ENCODE data around the gene THSD1. TPM values are rescaled to one million over a fixed set of nuclear protein-coding genes. Genes with fewer than 3 reads are reported as not detected.
A peak's percentile ranks its signal among the peaks of the same experiment; 100 is the strongest.

The THSD1 gene
- polyA plus RNA-seq, 1 of the 3 experiments (the other 2 are of a cell fraction): 8.9 TPM

DNA sequence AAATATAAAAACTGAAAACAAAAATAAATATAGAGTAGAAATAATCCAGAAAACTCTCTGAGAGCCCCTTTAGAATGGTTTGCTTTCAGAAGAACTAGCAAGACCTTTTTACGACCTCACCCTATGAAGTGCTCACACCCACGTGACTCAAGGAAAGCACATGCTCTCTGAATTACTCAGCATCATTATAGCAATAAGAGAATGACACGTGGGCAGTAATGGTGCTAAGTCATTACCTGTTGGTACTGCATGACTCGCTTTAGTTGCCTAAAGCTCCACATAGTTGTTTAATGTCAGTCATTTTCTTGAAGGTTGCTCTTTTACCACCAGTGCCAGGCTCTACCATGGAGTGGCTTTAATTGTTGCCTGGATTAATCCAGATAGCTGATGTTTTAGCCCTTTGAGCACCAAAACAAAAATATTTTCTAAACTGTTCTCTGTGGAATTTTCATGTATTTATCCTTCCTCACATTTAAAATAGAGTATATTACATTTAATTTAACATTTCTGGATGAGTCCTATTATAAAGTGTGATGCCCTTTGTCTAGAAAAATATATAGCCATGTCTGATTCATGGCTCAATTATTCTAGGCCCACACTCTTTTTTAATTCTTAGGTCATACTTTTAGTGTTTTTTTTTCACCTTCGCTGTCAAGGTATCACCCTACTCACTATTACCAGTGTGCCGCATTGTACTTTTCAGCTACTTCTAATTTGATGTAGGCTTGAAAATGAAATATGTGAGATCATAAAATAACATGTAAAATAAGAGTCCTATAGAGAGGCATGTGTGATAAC, 56.8 kb downstream of the THSD1 start:
- Histone ChIP-seq H3K36me3 (replicated peaks in 1 of 2; ENCODE audit: control insufficient read depth in 1 of 2, insufficient read depth in 2 of 2, low read length in 1 of 2) (no peaks in the 10 kb centered on the region), H3K27me3 (ENCODE audit: insufficient read depth) (no peaks in the 10 kb centered on the region), H3K4me3 (ENCODE audit: low read depth in 2 of 2, low read length in 1 of 2) (no peak overlapping the region), H4K20me1 (ENCODE audit: insufficient read depth) (no peaks in the 10 kb centered on the region), H3K79me2 (ENCODE audit: insufficient read depth) (no peaks in the 10 kb centered on the region), H3K4me1 (ENCODE audit: control insufficient read depth in 1 of 2, insufficient read depth in 2 of 2, low read depth in 1 of 2, low read length in 1 of 2) (peaks cover 3 to 27% of the 10 kb centered on the region in 2 experiments), H3K9me3 (no peaks in the 10 kb centered on the region), H3K4me2 (no peak overlapping the region), H3K9ac (no peak overlapping the region), H3F3A (replicated peaks; ENCODE audit: insufficient read depth) (peaks cover 27% of the 10 kb centered on the region), H3K27ac (ENCODE audit: low read depth in 2 of 2, low read length in 1 of 2) (peak overlapping the region; percentile 48 to 82; a peak in 3 of 4 replicates), H2AFZ (ENCODE audit: low read depth) (no peak overlapping the region), H3K9me2 (no peaks in the 10 kb centered on the region)
- WGBS (ENCODE audit: low lambda C conversion rate): 60% methylated on average over 6 of the region's 6 CpGs
- TF ChIP-seq, protein P1, sequence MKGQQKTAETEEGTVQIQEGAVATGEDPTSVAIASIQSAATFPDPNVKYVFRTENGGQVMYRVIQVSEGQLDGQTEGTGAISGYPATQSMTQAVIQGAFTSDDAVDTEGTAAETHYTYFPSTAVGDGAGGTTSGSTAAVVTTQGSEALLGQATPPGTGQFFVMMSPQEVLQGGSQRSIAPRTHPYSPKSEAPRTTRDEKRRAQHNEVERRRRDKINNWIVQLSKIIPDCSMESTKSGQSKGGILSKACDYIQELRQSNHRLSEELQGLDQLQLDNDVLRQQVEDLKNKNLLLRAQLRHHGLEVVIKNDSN (IDR thresholded peaks at IDR 0.05; ENCODE audit: borderline replicate concordance, low read depth): peak; percentile 79
- TF ChIP-seq, protein P2, sequence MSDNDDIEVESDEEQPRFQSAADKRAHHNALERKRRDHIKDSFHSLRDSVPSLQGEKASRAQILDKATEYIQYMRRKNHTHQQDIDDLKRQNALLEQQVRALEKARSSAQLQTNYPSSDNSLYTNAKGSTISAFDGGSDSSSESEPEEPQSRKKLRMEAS (IDR thresholded peaks at IDR 0.05; ENCODE audit: low read depth): peak; percentile 57; the same call in 1 of the 2 replicates
- TF ChIP-seq RXRA (IDR thresholded peaks at IDR 0.05; ENCODE audit: borderline replicate concordance, low read depth): peak; percentile 21; the same call in 1 of the 2 replicates
- TF ChIP-seq FOSL2 (IDR thresholded peaks at IDR 0.05; ENCODE audit: borderline replicate concordance, low read depth): peak; percentile 49; the same call in 1 of the 2 replicates
- peak; percentile 16; the same call in 1 of the 2 replicates for TF ChIP-seq JUND (IDR thresholded peaks at IDR 0.05)
- TF ChIP-seq RFX5 (IDR thresholded peaks at IDR 0.05; ENCODE audit: low read length): no peak
- ChIA-PET POLR2A (interaction anchor here (0.6 kb wide), 1 partner anchor 63 kb away, joined by 3 read pairs; no protein-coding TSS in a partner anchor), CTCF (interaction anchor here (0.6 to 7.1 kb wide), 3 partner anchors 68 to 103 kb away, joined by 3 to 59 read pairs (median 3); partner anchors contain the start of gene VPS36)
- no peak for DNase-seq

DNA sequence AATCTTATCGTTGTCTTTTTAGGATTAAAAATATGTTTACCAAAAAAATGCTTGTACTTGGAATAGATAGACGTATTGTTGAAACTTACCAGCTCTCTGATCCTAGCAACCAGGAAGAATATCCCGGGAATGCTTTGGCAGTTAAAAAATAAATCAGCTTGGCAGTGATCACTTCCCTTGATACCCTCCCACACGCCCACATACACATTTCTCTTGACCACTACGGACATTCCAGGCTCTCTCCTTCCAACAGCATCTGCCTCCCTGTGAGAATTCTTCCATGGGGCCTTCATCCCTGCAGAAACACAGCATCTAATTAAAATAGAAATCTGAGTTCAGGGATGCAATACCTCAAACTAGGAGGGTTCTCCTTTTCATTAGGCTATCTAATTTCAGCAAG, 57.9 kb downstream of the THSD1 start:
- H3K9ac ChIP-seq: peak overlapping the region; percentile 40; the same call in 1 of the 2 replicates
- TF ChIP-seq JUND (IDR thresholded peaks at IDR 0.05) (peak; percentile 29), EP300 (IDR thresholded peaks at IDR 0.05; ENCODE audit: borderline replicate concordance in 1 of 2, low read depth in 1 of 2, low read length in 1 of 2) (peak; percentile 30 to 89; a peak in 3 of 4 replicates), RFX5 (IDR thresholded peaks at IDR 0.05; ENCODE audit: low read length) (no peak), POLR2AphosphoS5 (IDR thresholded peaks at IDR 0.05; ENCODE audit: low read depth, low read length) (peak; percentile 51; the same call in 1 of the 2 replicates), FOSL2 (IDR thresholded peaks at IDR 0.05; ENCODE audit: borderline replicate concordance, low read depth) (peak; percentile 48; the same call in 1 of the 2 replicates), YY1 (IDR thresholded peaks at IDR 0.05; ENCODE audit: low read depth) (no peak), NFIC (IDR thresholded peaks at IDR 0.05; ENCODE audit: borderline replicate concordance) (peak; percentile 60), SMC3 (IDR thresholded peaks at IDR 0.05; ENCODE audit: low read depth, low read length) (no peak), RCOR1 (IDR thresholded peaks at IDR 0.05; ENCODE audit: low read length) (no peak), MXI1 (IDR thresholded peaks at IDR 0.05; ENCODE audit: low read depth, low read length) (no peak), TCF12 (IDR thresholded peaks at IDR 0.05) (peak; percentile 83), CHD2 (IDR thresholded peaks at IDR 0.05; ENCODE audit: low read length, partially characterized antibody) (no peak)
- TF ChIP-seq, protein P3, sequence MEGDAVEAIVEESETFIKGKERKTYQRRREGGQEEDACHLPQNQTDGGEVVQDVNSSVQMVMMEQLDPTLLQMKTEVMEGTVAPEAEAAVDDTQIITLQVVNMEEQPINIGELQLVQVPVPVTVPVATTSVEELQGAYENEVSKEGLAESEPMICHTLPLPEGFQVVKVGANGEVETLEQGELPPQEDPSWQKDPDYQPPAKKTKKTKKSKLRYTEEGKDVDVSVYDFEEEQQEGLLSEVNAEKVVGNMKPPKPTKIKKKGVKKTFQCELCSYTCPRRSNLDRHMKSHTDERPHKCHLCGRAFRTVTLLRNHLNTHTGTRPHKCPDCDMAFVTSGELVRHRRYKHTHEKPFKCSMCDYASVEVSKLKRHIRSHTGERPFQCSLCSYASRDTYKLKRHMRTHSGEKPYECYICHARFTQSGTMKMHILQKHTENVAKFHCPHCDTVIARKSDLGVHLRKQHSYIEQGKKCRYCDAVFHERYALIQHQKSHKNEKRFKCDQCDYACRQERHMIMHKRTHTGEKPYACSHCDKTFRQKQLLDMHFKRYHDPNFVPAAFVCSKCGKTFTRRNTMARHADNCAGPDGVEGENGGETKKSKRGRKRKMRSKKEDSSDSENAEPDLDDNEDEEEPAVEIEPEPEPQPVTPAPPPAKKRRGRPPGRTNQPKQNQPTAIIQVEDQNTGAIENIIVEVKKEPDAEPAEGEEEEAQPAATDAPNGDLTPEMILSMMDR (IDR thresholded peaks at IDR 0.05): no peak
- TF ChIP-seq, protein P4, sequence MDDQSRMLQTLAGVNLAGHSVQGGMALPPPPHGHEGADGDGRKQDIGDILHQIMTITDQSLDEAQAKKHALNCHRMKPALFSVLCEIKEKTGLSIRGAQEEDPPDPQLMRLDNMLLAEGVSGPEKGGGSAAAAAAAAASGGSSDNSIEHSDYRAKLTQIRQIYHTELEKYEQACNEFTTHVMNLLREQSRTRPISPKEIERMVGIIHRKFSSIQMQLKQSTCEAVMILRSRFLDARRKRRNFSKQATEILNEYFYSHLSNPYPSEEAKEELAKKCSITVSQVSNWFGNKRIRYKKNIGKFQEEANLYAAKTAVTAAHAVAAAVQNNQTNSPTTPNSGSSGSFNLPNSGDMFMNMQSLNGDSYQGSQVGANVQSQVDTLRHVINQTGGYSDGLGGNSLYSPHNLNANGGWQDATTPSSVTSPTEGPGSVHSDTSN (IDR thresholded peaks at IDR 0.05): peak; percentile 90
- TF ChIP-seq, protein P5, sequence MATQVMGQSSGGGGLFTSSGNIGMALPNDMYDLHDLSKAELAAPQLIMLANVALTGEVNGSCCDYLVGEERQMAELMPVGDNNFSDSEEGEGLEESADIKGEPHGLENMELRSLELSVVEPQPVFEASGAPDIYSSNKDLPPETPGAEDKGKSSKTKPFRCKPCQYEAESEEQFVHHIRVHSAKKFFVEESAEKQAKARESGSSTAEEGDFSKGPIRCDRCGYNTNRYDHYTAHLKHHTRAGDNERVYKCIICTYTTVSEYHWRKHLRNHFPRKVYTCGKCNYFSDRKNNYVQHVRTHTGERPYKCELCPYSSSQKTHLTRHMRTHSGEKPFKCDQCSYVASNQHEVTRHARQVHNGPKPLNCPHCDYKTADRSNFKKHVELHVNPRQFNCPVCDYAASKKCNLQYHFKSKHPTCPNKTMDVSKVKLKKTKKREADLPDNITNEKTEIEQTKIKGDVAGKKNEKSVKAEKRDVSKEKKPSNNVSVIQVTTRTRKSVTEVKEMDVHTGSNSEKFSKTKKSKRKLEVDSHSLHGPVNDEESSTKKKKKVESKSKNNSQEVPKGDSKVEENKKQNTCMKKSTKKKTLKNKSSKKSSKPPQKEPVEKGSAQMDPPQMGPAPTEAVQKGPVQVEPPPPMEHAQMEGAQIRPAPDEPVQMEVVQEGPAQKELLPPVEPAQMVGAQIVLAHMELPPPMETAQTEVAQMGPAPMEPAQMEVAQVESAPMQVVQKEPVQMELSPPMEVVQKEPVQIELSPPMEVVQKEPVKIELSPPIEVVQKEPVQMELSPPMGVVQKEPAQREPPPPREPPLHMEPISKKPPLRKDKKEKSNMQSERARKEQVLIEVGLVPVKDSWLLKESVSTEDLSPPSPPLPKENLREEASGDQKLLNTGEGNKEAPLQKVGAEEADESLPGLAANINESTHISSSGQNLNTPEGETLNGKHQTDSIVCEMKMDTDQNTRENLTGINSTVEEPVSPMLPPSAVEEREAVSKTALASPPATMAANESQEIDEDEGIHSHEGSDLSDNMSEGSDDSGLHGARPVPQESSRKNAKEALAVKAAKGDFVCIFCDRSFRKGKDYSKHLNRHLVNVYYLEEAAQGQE (IDR thresholded peaks at IDR 0.05; ENCODE audit: low read depth, low read length): peak; percentile 69; the same call in 1 of the 2 replicates

More for the DNA sequence above, 57.9 kb downstream of the THSD1 start:
- Histone ChIP-seq H3K36me3 (replicated peaks in 1 of 2; ENCODE audit: control insufficient read depth in 1 of 2, insufficient read depth in 2 of 2, low read length in 1 of 2) (no peaks in the 10 kb centered on the region), H2AFZ (ENCODE audit: low read depth) (peak overlapping the region; percentile 64; the same call in 1 of the 2 replicates), H3K4me1 (ENCODE audit: control insufficient read depth in 1 of 2, insufficient read depth in 2 of 2, low read depth in 1 of 2, low read length in 1 of 2) (peaks cover 0 to 27% of the 10 kb centered on the region in 2 experiments; a peak in 1 of 4 replicates), H3K27me3 (ENCODE audit: insufficient read depth) (no peaks in the 10 kb centered on the region), H4K20me1 (ENCODE audit: insufficient read depth) (no peaks in the 10 kb centered on the region), H3K4me3 (ENCODE audit: low read depth in 2 of 2, low read length in 1 of 2) (no peak overlapping the region; a peak in 1 of 4 replicates), H3F3A (replicated peaks; ENCODE audit: insufficient read depth) (peaks cover 29% of the 10 kb centered on the region), H3K27ac (ENCODE audit: low read depth in 2 of 2, low read length in 1 of 2) (peak overlapping the region; percentile 58 to 82; a peak in 3 of 4 replicates), H3K4me2 (peak overlapping the region; percentile 28; the same call in 1 of the 2 replicates), H3K9me3 (no peaks in the 10 kb centered on the region), H3K79me2 (ENCODE audit: insufficient read depth) (no peaks in the 10 kb centered on the region), H3K9me2 (no peaks in the 10 kb centered on the region)
- ChIA-PET POLR2A (no interaction called here), CTCF (interaction anchor here (7.1 kb wide), 1 partner anchor 102 kb away, joined by 59 read pairs; the partner anchor contains the start of gene VPS36)
- no peak for DNase-seq
- WGBS (ENCODE audit: low lambda C conversion rate): 13% methylated on average over 5 of the region's 5 CpGs

Measured in SK-N-SH (cell line).